Chondrocyte (in vitro differentiated cells): Measurements from ENCODE around the gene C10orf95. TPM values are rescaled to one million over a fixed set of nuclear protein-coding genes. Genes with fewer than 3 reads are reported as not detected.
"Not testable (repeated sequence)": the region's sequence is repeated elsewhere in the genome, so short reads cannot be mapped to it uniquely, and the experiment has no call there.

Source experiments
- DNase-seq: peaks from one replicate; pipeline ENCODE4 v3.0.0; 2021; ENCODE audit warnings: mixed read lengths, low spot score
- H3K27ac Mint-ChIP-seq: one replicate; pipeline ENCODE4 v1.8.0; 2021; ENCODE audit warnings: mild to moderate bottlenecking, moderate library complexity, mixed read lengths; ENCODE audit not compliant: unreplicated experiment
- H3K27me3 Mint-ChIP-seq: 2 replicates; pipeline ENCODE4 v1.8.0; 2021; ENCODE audit warnings: low read depth, mixed read lengths
- H3K36me3 Mint-ChIP-seq: 2 replicates; pipeline ENCODE4 v1.8.0; 2021; ENCODE audit warnings: low read depth, mixed read lengths
- H3K4me1 Mint-ChIP-seq: 2 replicates; pipeline ENCODE4 v1.8.0; 2021; ENCODE audit warnings: low read depth, mild to moderate bottlenecking, mixed read lengths
- H3K4me3 Mint-ChIP-seq: one replicate; pipeline ENCODE4 v1.8.0; 2021; ENCODE audit warnings: mild to moderate bottlenecking, moderate library complexity, mixed read lengths; ENCODE audit not compliant: unreplicated experiment
- H3K9me3 Mint-ChIP-seq: 2 replicates; pipeline ENCODE4 v1.8.0; 2021; ENCODE audit warnings: low read depth, mixed read lengths
- CTCF ChIP-seq: fragments of 200-600 bp; sonication (generic); IDR thresholded peaks from 2 replicates; pipeline ENCODE4 v1.5.0; 2021; ENCODE audit warnings: antibody characterized with exemption, mild to moderate bottlenecking, moderate library complexity
- total RNA-seq: library from RNA; stranded (reverse); gene quantifications from 3 replicates; pipeline ENCODE4 v1.2.1, GENCODE V29; 2021

Gene C10orf95
- total RNA-seq, 1 donor from 2014 or later, result not detected

GRCh38 chr10:102458656-102459055, 7.3 kb upstream of the C10orf95 start:
- Mint-ChIP-seq H3K27ac (no peak overlapping the region), H3K4me1 (peaks cover 27% of the 10 kb centered on the region), H3K9me3 (no peaks in the 10 kb centered on the region), H3K36me3 (peaks cover 2% of the 10 kb centered on the region), H3K27me3 (peaks cover 5% of the 10 kb centered on the region), H3K4me3 (no peak overlapping the region)
- no peak for DNase-seq
- TF ChIP-seq CTCF, result no peak

GRCh38 chr10:102457591-102458150, 6.3 kb upstream of the C10orf95 start:
- no peak overlapping the region for H3K4me3 Mint-ChIP-seq
- H3K27me3 Mint-ChIP-seq, result peaks cover 3% of the 10 kb centered on the region
- TF ChIP-seq CTCF, result no peak
- H3K4me1 Mint-ChIP-seq, result peaks cover 32% of the 10 kb centered on the region
- no peaks in the 10 kb centered on the region for H3K9me3 Mint-ChIP-seq
- H3K36me3 Mint-ChIP-seq, result peaks cover 2% of the 10 kb centered on the region
- no peak for DNase-seq
- no peak overlapping the region for H3K27ac Mint-ChIP-seq

- H3K27me3 Mint-ChIP-seq, result no peaks in the 10 kb centered on the region
- H3K4me1 Mint-ChIP-seq, result peaks cover 24% of the 10 kb centered on the region
- no peak overlapping the region for H3K4me3 Mint-ChIP-seq
- no peaks in the 10 kb centered on the region for H3K9me3 Mint-ChIP-seq
- no peak for TF ChIP-seq CTCF
- DNase-seq, result no peak
- H3K36me3 Mint-ChIP-seq, result peaks cover 2% of the 10 kb centered on the region
- H3K27ac Mint-ChIP-seq, result peak overlapping the region; percentile 70
Measured at GRCh38 chr10:102455893-102456471, 4.6 kb upstream of the C10orf95 start.

GRCh38 chr10:102454662-102455487, 3.5 kb upstream of the C10orf95 start:
- H3K27ac Mint-ChIP-seq, result peak overlapping the region; percentile 45
- not testable (repeated sequence) for H3K4me3 Mint-ChIP-seq, H3K9me3 Mint-ChIP-seq, DNase-seq, H3K27me3 Mint-ChIP-seq, H3K36me3 Mint-ChIP-seq
- H3K4me1 Mint-ChIP-seq, result peaks cover 23% of the 10 kb centered on the region

- H3K27me3 Mint-ChIP-seq, result no peaks in the 10 kb centered on the region
- H3K27ac Mint-ChIP-seq, result no peak overlapping the region
- peaks cover 2% of the 10 kb centered on the region for H3K36me3 Mint-ChIP-seq
- H3K4me3 Mint-ChIP-seq, result no peak overlapping the region
- no peak for TF ChIP-seq CTCF
- H3K9me3 Mint-ChIP-seq, result no peaks in the 10 kb centered on the region
- DNase-seq, result no peak
- H3K4me1 Mint-ChIP-seq, result peaks cover 29% of the 10 kb centered on the region
Measured at GRCh38 chr10:102453502-102453901, 2.2 kb upstream of the C10orf95 start.
